NCI-H748 treated with DMSO at 0.1 percent for 48 hours (cell line): Measurements from ENCODE around the gene ADRA2B.

Source experiments
- DNase-seq: peaks from one replicate; lab custom pipeline; 2025; lab: John Stamatoyannopoulos, UW

ADRA2B gene

DNA sequence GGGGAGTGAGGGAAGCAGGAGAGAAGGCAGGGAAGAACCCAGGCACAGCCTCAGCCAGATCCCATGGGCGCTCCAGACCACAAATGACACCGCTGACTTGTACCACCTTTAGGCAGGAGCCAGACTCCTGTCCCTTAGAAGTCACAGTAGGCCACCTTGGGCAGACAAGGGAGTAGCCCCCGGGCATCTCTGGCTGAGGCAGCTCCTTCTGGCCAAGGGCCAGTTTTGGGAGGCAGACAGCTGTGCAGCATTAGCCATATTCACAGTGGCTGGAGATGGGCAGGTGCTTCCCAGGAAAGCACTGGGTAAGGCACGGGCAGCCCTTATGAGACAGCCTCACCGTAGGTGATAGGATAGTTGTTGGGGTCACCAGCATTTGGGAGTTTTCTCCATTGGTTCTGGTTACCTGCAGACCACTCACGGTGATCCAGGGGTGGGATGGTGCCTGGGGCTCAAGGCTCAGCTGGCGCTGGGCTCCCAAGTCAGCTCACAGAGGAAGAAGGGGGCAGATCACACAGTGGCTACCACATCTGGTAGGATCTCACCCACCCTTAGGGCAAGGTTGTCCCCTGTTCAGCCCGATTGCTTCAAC, 19.9 kb upstream of the ADRA2B start:
- no peak for DNase-seq

DNA sequence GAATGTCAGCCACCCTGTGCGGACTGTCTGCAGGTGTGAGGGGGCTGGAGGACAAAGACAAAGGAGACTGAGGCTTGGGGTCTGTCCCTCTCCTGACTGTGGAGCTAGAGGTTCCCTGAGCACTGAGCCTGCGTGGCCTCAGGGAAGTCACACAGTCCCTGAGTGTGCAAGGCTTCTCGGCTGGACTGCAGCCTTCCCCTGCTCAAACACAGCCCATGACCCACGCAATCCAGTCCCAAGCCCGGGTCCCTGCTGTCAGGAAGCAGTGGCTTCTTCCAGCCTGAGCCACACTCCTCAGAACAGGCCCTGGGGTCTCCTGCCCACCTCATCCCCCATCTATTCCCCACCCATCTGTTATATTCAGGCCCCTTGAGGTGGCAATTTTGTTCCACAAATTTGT, 19.2 kb upstream of the ADRA2B start:
- no peak for DNase-seq

DNA sequence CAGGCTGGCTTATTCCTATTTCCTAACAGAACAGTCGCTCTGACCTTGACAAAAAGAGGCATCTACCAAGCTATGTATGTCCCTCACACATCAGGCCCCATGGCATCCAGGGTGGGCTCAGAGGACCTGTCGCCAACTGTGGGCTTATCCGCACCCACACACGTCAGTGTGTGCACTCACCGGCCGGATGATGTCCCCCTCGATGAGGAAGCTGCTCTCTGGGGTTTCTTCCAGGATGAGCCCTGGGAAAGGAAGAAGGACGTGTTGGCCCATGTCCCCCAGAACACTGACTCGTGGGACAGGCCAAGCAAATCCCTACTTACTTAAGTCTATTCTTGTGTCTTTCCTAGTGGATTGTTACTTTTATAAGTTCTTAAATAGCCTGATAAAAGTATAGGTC, 18.8 kb upstream of the ADRA2B start:
- DNase-seq, result no peak

DNA sequence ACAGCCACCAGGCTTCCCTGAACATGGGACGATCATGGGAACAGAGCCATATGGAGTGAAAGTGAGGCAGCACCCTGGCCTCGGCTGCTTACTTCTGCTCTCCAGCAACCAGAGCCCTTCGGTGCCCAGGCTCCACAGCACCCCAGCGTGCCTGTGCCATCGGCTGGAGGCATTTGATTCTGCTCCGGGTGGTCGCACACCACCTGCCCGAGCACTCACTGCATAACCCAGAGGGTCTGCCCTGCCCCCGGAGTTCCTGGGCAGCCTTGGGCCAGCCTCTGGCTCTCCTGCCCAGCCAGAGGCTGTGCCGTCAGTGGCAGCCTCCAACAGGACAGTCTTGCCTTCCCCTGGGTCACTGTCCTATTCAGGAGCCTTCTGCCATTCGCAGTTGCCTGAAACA, 18.1 kb upstream of the ADRA2B start:
- no peak for DNase-seq

DNA sequence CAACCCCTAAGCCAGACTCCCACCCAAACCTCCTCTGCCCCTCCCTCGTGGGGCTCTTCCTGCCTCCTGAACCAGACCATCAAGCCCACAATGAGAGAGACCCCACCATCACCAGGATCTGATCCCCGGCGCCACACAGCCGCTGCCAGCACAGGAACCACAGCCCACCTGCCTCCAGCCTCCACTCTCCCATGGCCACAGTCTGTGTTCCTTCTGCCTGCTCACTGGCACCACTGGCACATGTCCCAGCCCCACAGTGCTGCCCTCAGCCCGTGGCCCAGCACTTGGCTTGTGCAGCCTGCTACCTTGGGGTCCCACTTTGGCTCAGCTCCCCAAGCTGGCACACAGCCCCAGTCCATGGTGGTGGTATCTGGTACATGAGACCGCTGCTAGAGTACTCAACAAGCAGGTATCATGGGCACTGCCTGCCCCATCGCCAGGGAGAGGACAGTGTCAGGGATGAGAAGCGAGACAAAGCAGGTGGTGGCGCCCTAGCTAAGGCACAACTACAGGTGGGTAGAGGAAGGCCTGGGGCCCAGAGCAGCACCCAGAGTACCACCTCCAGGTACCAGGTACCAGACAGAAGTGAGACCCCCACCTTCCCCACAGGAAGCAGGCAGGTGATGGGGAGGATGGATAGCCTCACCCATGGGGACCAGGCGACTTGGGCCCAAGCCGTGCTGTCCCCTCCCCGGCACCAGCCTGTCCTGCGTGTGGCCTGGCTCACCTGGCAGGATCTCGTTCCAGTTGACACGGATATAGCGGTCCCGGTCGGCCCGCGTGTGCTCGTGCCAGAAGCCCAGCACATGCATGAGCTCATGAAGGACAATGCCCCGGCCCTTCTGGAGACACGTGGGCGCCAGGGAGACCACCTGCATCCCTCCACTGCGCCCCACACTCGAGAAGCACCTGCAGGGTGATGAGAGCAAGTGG, 15.7 kb upstream of the ADRA2B start:
- no peak for DNase-seq

DNA sequence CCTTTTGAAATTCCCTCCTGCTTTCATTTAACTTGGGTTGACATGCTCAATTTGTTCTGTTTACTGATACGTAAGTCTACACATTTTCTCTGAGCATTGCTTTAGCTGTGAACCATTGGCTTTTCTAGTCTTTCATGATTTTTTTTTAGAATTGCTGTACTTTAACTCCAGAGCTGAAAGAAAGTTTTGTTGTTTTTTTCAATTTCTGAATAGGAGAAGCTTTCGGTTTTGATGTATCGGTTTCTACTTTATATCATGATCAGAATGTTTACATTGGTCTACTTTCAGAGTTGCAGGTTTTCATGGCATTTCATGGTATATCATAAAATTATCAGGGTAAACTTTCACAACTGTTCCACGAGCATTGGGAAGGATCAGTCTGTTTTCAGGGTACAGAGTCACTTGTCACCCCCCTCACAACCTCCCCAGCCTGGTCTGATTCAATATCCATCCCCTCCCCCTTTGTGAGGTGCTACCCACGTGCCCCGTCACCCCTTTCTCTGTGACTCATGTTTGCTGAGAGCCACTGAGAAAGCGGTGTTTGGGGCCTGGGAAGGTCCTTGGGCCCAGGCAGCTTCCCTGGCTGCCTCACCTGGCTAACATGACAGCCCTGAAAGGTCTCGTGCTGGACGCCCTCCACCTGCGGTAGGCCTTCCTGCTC, 14.9 kb upstream of the ADRA2B start:
- DNase-seq, result no peak

DNA sequence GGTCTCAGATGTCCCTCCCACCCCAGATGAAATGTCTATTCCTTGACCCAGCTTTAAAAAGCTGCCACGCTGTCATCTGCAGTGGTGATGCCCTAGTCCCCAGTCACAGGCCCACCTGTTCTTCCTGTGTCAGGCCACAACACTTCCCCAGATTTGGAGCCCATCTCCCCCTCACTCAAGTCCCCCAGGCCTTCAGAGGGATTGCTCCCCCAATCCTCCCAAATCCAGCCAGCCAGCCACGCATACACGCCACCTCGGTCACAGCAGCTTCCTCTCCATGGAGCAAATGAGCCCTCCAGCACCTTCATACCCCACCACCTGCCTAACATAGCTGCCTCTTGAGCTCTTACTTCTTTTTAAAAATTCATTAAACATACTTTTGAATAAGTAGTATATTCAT, 14.1 kb upstream of the ADRA2B start:
- DNase-seq, result no peak

DNA sequence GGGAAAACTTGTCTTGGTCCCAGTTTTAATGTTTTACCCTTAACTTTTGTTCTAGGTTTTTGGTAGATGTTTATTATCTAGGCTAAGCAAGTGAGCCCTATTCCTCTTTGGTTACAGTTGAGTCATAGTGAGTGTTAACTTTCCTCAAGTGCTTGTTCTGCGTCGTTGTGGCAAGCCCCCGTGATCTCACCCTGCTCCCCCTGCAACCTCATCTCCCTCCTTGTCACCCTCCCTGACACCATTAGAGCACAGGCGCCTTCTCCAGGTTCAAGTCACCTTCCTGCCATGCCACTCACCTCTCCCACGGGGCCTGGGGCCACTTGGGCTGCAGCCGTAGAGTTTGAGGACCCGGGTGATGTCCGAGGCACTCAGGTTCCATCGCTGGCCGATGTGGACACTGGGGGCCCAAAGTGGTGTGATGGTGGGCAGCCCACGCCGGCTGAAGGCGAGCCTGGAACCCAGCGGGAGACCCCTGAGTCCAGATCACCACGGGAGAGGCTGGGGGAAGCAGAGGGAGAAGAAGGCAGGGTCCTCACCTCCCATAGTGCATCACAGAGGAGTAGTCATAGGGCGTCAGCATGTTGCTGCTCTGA, 13.3 kb upstream of the ADRA2B start:
- DNase-seq, result no peak

DNA sequence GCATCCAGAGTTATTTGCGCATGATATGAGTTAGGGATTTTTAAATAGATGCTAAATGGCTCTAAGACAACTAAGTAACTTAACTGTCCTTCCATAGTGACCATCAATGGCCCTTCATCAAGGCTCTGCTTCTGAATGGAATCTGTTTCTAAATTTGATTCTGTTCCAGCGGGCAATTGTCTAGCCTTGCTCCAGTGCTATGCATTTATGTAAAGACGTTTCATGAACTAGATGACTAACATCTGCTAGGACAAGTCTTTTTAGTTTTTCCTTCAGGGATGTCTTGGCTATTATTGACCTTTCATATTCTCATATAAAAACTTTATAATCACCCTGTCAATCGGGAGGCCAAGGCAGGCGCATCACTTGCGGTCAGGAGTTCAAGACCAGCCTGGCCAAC, 12.1 kb upstream of the ADRA2B start:
- DNase-seq, result no peak

DNA sequence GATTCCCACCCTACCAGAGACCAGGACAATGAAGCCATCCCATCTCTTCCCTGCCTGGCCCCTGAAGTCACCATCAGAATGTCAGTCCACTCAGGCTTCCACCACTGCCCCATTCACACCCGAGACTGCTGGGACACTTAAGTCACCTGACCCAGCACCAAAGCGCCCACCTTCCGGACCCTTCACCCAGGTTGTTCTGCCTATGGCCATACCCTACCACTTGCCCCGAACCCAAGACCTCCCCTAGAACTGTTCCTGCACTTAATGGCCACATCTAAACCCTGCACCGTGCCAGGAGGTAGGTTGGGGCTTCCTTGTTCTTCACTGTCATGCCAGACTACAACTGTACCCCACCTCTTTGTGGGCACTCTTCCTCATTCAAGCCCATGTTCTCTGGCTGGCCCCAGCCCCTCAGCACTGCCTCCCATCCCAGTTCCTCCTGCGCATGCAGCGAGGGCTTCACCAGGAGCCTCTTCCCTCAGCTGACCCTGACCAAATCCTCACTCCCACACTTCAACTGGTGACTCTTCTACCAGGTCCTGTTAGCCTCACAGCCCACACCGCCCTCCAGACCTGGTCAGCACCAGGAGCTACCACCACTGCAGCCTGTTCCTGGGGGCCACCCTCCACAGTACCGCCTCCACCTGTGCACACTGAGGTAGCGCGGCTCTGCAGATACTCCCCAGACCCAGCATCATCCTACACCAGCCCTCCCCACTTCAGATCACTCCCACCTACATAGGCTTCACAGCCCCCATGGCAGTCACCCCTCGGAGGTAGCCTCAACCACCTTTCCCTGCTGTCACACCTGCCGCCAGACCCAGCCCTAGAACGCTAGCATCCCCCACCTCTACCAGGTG, 8.3 kb upstream of the ADRA2B start:
- DNase-seq, result no peak

DNA sequence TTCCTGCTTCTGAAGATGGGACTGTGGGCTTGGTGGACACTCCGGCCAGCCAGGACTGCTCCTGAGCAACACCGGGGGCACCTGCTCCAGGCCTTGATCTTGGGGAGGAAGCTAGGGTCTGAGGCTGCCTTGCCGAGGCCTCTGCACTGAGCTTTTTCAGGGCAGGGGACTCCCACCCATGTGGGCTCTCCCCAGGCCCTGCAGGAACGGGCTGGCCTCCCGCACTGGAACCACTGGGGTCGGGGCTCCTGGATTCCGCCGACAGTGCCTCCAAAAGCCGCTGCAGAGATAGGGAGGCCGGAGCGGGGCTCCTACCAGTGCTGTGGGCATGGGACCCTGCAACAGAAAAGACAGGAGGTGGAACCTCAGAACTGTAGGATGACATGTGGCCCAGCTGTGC, 7.6 kb upstream of the ADRA2B start:
- DNase-seq, result no peak

DNA sequence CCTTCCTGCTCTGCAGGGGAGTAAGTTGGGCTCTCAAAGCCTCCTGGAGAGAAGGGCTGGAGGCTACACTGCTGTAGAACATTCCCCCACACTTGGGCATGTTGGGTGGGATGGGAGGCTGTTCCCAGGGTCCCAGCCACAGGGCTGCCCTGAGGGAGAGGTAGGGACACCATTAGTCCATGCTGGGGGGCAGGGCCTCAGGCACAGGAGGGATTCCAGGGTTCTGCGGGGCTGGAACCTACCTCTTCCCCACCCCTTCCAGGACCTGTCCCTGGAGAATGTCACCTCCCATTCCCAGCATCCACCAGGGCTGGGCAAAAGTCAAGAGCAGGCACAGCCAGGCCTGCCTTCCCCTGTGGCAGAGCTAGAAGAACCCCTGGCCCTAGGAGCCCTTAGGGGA, 6.9 kb upstream of the ADRA2B start:
- DNase-seq, result no peak

DNA sequence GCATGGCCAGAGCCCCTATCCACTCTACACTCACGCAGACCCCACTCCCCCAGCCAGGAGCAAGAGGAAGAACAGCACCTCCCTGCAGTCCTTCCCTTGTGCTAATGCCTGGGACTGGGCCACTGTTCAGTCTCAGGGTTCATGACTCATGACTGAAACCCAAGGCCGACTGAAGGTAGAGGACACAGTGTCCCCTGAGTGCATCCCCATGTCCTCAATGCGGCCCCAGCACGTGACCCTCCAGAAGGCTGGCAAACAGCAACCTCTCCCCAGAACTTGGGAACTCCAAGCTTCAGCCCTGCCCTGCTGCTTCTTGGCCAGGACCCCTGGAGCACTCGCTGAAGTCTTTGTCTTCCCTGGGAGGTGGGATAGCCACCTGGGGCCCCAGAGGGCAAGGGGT, 6.0 kb upstream of the ADRA2B start:
- no peak for DNase-seq

DNA sequence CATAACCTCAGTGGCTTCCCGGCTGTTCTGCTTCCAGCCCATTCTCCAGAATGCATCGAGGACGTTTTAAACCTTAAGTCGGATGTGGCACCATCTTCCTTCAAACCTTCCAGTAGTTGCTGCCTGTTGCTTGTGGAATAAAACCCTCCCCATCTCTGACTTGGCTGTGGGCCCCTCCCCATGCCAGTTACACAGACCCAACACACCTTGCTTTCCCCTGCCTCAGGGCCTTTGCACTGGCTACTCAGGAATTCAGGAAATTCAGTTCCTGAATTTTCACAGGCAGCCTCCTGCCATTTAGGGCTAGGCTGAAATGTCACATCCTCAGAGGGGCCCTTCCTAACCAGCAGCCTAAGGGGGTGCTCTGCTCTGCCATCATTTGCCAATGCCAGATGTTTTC, 5.0 kb upstream of the ADRA2B start:
- no peak for DNase-seq

DNA sequence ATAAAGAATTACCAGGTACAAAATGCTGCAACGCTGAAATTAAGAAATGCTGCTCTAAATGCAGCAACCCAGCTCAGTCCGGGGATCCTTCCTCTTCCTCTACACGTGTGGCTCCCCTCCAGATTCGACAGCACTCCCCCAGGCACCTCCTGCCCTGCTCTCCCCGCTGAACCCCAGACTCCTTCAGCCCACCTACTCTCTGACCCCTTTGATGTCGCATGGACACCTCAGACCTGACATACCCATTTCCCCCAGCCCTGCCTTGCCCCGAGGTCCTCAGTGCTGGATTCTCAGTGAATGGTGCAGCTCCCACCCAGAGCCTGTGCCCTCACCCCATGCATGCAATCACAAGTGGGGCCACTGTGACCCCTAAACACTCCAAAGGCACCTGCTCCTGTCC, 4.6 kb upstream of the ADRA2B start:
- no peak for DNase-seq

DNA sequence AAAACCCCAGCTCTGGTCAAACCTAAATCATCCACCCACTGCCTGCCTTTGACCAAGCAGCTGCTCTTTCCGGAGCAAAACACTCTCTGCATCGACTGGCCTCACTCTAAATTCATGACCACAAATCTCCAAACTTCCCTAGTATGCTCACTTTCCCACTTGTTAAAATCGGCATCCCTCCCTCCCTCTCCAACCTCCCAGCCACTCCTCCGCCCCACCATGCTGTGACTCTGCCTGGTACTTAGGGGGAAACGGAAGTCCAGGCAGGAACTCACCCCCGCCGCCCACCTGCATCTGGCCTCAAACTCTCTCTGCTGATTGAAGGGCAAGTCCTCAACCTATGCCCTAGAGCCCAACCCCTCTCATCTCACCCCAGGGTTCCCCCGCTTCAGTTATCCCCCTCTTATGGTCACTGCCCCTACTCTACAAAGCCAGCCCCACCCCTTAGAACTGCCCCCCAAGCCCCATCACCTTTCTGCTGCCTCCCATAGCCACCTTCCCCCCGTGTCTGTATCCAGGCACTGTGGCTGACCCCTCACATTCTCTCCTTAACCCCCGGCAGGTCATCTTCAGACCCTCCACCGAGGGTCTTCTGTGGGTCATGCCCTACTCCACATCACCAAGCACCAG, 3.8 kb upstream of the ADRA2B start:
- DNase-seq, result no peak

DNA sequence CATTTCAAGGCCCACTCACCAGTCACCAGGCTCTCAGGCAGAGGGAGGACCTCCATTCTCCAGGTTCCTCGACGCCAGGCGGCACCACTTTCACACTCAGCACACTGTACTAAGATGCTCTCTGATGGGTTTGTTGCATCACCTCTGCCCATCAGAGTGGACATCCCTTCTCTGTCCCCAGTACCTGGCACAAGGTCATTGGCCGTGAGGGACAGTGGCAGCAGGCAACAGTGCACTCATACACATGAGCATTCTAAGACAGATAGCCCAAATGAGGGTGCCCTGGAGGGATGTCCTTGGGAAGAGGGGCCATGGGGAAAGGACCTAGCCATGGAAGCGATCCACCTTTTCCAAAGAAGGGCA, 3.0 kb upstream of the ADRA2B start:
- DNase-seq, result no peak

DNA sequence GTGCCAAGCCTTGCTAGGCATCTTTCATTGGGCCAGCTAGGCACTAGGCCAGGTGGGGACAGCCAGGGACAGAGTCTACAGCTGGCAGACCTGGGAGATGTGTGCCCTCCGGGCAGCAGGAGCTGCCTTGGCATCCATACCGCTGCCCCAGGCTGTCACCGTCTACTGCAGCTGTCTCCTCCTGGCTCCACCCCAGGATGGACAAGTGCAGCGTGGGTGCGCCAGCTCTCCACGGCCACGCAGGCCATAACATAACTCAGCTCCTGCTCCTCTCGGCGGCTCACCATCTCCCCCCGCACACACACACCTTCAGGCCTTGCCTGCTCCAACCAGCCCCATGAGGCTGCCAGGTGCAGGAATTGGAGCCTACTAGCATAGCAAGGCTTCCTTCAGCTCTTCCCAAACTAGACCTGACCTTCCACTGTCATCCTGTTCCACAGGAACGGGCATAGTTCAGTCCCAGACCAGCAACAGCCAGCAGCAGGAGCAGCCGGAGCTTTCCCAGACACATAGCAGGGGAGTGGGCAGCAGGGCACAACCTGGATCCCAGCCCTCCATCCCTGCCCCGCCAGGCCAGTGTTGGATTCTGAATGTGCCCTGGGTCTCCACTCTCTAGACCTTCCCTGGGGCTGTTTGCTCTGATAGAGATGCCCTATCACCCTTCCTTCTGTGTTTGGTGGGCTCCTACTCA, 2.5 kb upstream of the ADRA2B start:
- no peak for DNase-seq

DNA sequence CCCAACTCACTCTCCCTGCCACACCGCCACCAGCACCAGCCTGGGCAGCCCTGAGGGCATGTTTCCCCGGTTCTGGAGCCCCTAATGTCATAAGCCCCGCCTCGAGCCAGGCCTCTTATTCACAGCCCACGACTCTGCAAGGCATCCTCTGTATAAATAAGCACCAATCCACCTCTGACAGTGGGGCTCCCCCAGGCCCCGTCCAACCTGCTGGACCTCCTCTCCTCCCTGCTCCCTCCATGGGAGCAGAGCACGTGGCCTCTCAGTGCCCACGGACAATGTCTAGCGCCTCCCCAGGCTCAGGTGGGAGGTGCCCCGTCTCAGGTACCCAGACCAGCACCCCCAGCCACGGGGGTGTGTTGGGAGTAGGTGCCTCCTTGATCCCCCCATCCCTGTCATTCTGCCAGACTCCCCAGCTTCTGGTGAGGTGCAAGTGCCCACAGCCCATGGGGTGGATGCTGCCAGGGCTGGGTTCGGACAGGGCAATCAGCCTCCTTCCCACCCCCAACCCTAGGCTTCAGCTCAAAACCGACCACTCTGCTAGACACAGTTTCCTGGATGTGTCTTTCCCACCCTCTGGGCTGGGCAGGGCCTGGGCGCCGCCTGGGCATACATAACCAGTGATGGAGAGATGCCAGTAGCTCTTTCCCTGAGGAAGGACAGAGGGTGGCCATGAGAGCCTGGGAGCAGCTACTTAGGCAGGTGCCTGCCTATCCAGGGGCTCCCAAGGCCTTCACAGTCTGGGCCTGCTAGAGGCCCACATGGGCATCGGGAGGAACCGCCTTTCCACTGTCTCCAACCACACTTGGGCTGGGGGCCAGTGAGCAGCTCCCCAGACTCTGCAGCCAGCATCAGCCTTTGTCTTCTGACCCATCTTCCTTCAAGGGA, 1.6 kb upstream of the ADRA2B start:
- no peak for DNase-seq
